ENCODE measurements around the gene GAS2L3.
A peak's percentile ranks its signal among the peaks of the same experiment; 100 is the strongest.
"Not testable (repeated sequence)": the region's sequence is repeated elsewhere in the genome, so short reads cannot be mapped to it uniquely, and the experiment has no call there.

The GAS2L3 gene

GRCh38 chr12:100574187-100575074 is 947 bp downstream of the GAS2L3 start:
- DNase-seq (ENCODE audit: low spot score) = peak; percentile 41

GRCh38 chr12:100576331-100577036 is 3.0 kb downstream of the GAS2L3 start:
- peak; percentile 58 for DNase-seq (ENCODE audit: low spot score)

GRCh38 chr12:100578923-100579322 is 5.4 kb downstream of the GAS2L3 start:
- DNase-seq (ENCODE audit: low spot score) = no peak

- DNase-seq (ENCODE audit: low spot score) = no peak
Observed at GRCh38 chr12:100579844-100580243, 6.4 kb downstream of the GAS2L3 start.

GRCh38 chr12:100584256-100584655 is 10.8 kb downstream of the GAS2L3 start:
- no peak for DNase-seq (ENCODE audit: low spot score)

GRCh38 chr12:100591979-100592378 is 18.5 kb downstream of the GAS2L3 start:
- DNase-seq (ENCODE audit: low spot score) = no peak

GRCh38 chr12:100593490-100593889 is 20.0 kb downstream of the GAS2L3 start:
- no peak for DNase-seq (ENCODE audit: low spot score)

GRCh38 chr12:100601626-100602025 is 28.1 kb downstream of the GAS2L3 start:
- DNase-seq (ENCODE audit: low spot score) = no peak

- DNase-seq (ENCODE audit: low spot score) = not testable (repeated sequence)
Observed at GRCh38 chr12:100602997-100603396, 29.5 kb downstream of the GAS2L3 start.

GRCh38 chr12:100608776-100609175 is 35.3 kb downstream of the GAS2L3 start:
- no peak for DNase-seq (ENCODE audit: low spot score)

- no peak for DNase-seq (ENCODE audit: low spot score)
Observed at GRCh38 chr12:100610666-100611430, 37.4 kb downstream of the GAS2L3 start.

GRCh38 chr12:100612606-100613005 is 39.1 kb downstream of the GAS2L3 start:
- peak; percentile 18 for DNase-seq (ENCODE audit: low spot score)

- no peak for DNase-seq (ENCODE audit: low spot score)
Observed at GRCh38 chr12:100624571-100624970, 51.1 kb downstream of the GAS2L3 start.

- DNase-seq (ENCODE audit: low spot score) = no peak
Observed at GRCh38 chr12:100632445-100632892, 59.0 kb downstream of the GAS2L3 start.

GRCh38 chr12:100633082-100633785 is 59.8 kb downstream of the GAS2L3 start:
- DNase-seq (ENCODE audit: low spot score) = not testable (repeated sequence)

GRCh38 chr12:100643246-100643645 is 69.8 kb downstream of the GAS2L3 start:
- no peak for DNase-seq (ENCODE audit: low spot score)

GRCh38 chr12:100646896-100647295 is 73.4 kb downstream of the GAS2L3 start:
- DNase-seq (ENCODE audit: low spot score) = no peak

- no peak for DNase-seq (ENCODE audit: low spot score)
Observed at GRCh38 chr12:100651108-100651507, 77.6 kb downstream of the GAS2L3 start.

- DNase-seq (ENCODE audit: low spot score) = no peak
Observed at GRCh38 chr12:100651694-100652093, 78.2 kb downstream of the GAS2L3 start.

- no peak for DNase-seq (ENCODE audit: low spot score)
Observed at GRCh38 chr12:100652488-100652887, 79.0 kb downstream of the GAS2L3 start.

- DNase-seq (ENCODE audit: low spot score) = no peak
Observed at GRCh38 chr12:100656141-100656540, 82.7 kb downstream of the GAS2L3 start.

GRCh38 chr12:100656856-100657255 is 83.4 kb downstream of the GAS2L3 start:
- DNase-seq (ENCODE audit: low spot score) = no peak
